Measurements from ENCODE around the gene TMC2. TPM values are rescaled to one million over a fixed set of nuclear protein-coding genes. Genes with fewer than 3 reads are reported as not detected.
A peak's percentile ranks its signal among the peaks of the same experiment; 100 is the strongest.

Gene TMC2
- total and polyA plus RNA-seq, 7 donors, result 0.03 to 0.25 (median 0.12) TPM; not detected in 2

GRCh38 chr20:2663364-2663886 lies 127.1 kb downstream of the TMC2 start:
- Histone ChIP-seq H3K4me3 (peak overlapping the region; percentile 94), H3K27ac (peak overlapping the region; percentile 90), H3K9me3 (no peaks in the 10 kb centered on the region), H3K36me3 (ENCODE audit: insufficient read depth in 1 of 2, low read depth in 1 of 2) (peaks cover 17 to 48% of the 10 kb centered on the region in 2 donors), H3K4me1 (peaks cover 3% of the 10 kb centered on the region), H3K27me3 (ENCODE audit: insufficient read depth in 3 of 3, low read length in 2 of 3) (no peaks in the 10 kb centered on the region)
- ATAC-seq (peak in 3 of 4 donors; percentile 3 to 22 (median 13)), DNase-seq (no peak)
- WGBS, 3 donors, result 5 to 8% (median 7%) methylated on average over 13 of the region's 13 CpGs
- no peak for TF ChIP-seq CTCF (IDR thresholded peaks at IDR 0.05)
- intact Hi-C loops (cut with DNase I), result no loop called here

- intact Hi-C loops (cut with DNase I), result no loop called here
- no peak for TF ChIP-seq CTCF (IDR thresholded peaks at IDR 0.05)
- DNase-seq, result peak; percentile 94 to 96
- peak; percentile 98 to 99 (median 98) for ATAC-seq
- WGBS, 3 donors, result 3 to 6% (median 4%) methylated on average over 47 to 49 of the region's 49 CpGs
- H3K9me3 ChIP-seq, result no peaks in the 10 kb centered on the region
- peaks cover 17 to 41% of the 10 kb centered on the region in 2 donors for H3K36me3 ChIP-seq (ENCODE audit: insufficient read depth in 1 of 2, low read depth in 1 of 2)
- H3K4me3 ChIP-seq, result peak within 1 kb of the TSS; percentile 94
- peaks cover 3% of the 10 kb centered on the region for H3K4me1 ChIP-seq
- no peaks in the 10 kb centered on the region for H3K27me3 ChIP-seq (ENCODE audit: insufficient read depth in 3 of 3, low read length in 2 of 3)
- H3K27ac ChIP-seq, result peak within 1 kb of the TSS; percentile 90
Measured at GRCh38 chr20:2663887-2664719, 127.7 kb downstream of the TMC2 start, which contains the start of gene IDH3B. Gene IDH3B (minus strand): TSS chr20:2664216. CDS start chr20:2664188, 28 bp downstream.

- peaks cover 0 to 3% (median 0%) of the 10 kb centered on the region in 3 donors for H3K27me3 ChIP-seq (ENCODE audit: insufficient read depth in 3 of 3, low read length in 2 of 3)
- no peak overlapping the region for H3K27ac ChIP-seq
- intact Hi-C loops (cut with DNase I), result no loop called here
- no peaks in the 10 kb centered on the region for H3K4me1 ChIP-seq
- no peak for TF ChIP-seq CTCF (IDR thresholded peaks at IDR 0.05)
- DNase-seq, result no peak
- 16 to 23% (median 20%) methylated on average over 4 of the region's 4 CpGs for WGBS, 3 donors
- H3K4me3 ChIP-seq, result no peak overlapping the region
- ATAC-seq, result no peak
- no peaks in the 10 kb centered on the region for H3K9me3 ChIP-seq
- H3K36me3 ChIP-seq (ENCODE audit: insufficient read depth in 1 of 2, low read depth in 1 of 2), result no peaks in the 10 kb centered on the region
Measured at GRCh38 chr20:2671977-2672376, 135.6 kb downstream of the TMC2 start.

- Histone ChIP-seq H3K27ac (no peak overlapping the region), H3K4me1 (no peaks in the 10 kb centered on the region), H3K36me3 (ENCODE audit: insufficient read depth in 1 of 2, low read depth in 1 of 2) (no peaks in the 10 kb centered on the region), H3K9me3 (no peaks in the 10 kb centered on the region), H3K27me3 (ENCODE audit: insufficient read depth in 3 of 3, low read length in 2 of 3) (peaks cover 0 to 3% (median 0%) of the 10 kb centered on the region in 3 donors), H3K4me3 (no peak overlapping the region)
- intact Hi-C loops (cut with DNase I), result no loop called here
- ATAC-seq (no peak), DNase-seq (no peak)
- TF ChIP-seq CTCF (IDR thresholded peaks at IDR 0.05), result no peak
- WGBS, 3 donors, result 57 to 72% (median 70%) methylated on average over 3 of the region's 3 CpGs
Measured at GRCh38 chr20:2672446-2672845, 136.1 kb downstream of the TMC2 start.
